Lung (tissue), 12 donors: ENCODE data around the gene ST6GALNAC3. TPM values are rescaled to one million over a fixed set of nuclear protein-coding genes. Genes with fewer than 3 reads are reported as not detected.
A peak's percentile ranks its signal among the peaks of the same experiment; 100 is the strongest.

Experiments used
- ATAC-seq: fragments of 200-7000 bp; cut with Tn5 transposase; one replicate; pipeline ENCODE4 v1.9.1; 2020; ENCODE audit warnings: moderate number of reproducible peaks; ENCODE audit not compliant: insufficient read depth, low FRiP score
- DNase-seq, 3 donors: peaks; one replicate each; pipeline ENCODE4 v3.0.0-alpha.2; 2013 to 2017
- H3K27ac ChIP-seq, 2 donors: one replicate each; pipeline ENCODE4 v1.5.1; 2013; ENCODE audit warnings: mild to moderate bottlenecking in 2 of 2, moderate library complexity in 2 of 2, control low read depth in 1 of 2, inconsistent platforms in 1 of 2, low read depth in 1 of 2, low read length in 1 of 2
- H3K27me3 ChIP-seq, 3 donors: one replicate each; pipeline ENCODE4 v1.5.1; 2013; ENCODE audit warnings: low read length in 2 of 3; ENCODE audit not compliant: control insufficient read depth in 3 of 3, insufficient read depth in 3 of 3
- H3K36me3 ChIP-seq, 4 donors: one replicate each; pipeline ENCODE4 v1.5.1; 2013; ENCODE audit warnings: low read length in 4 of 4, mild to moderate bottlenecking in 1 of 4, moderate library complexity in 1 of 4; ENCODE audit not compliant: control insufficient read depth in 4 of 4, insufficient read depth in 4 of 4
- H3K4me1 ChIP-seq, 5 donors: one replicate each; pipeline ENCODE4 v1.5.1; 2013; ENCODE audit warnings: low read length in 5 of 5, mild to moderate bottlenecking in 2 of 5, moderate library complexity in 1 of 5; ENCODE audit not compliant: control insufficient read depth in 5 of 5, insufficient read depth in 5 of 5
- H3K4me3 ChIP-seq: one replicate; pipeline ENCODE4 v1.5.1; 2013; ENCODE audit warnings: mild to moderate bottlenecking, control low read depth, moderate library complexity
- H3K9ac ChIP-seq, 2 donors: one replicate each; pipeline ENCODE4 v1.5.1; 2013; ENCODE audit warnings: low read length in 2 of 2, control low read depth in 1 of 2; ENCODE audit not compliant: insufficient read depth in 1 of 2
- H3K9me3 ChIP-seq, 4 donors: one replicate each; pipeline ENCODE4 v1.5.1; 2013; ENCODE audit warnings: low read length in 3 of 4, mild to moderate bottlenecking in 1 of 4, moderate library complexity in 1 of 4; ENCODE audit not compliant: control insufficient read depth in 4 of 4, insufficient read depth in 3 of 4
- WGBS, 2 donors: extraction: QIAGEN DNeasy Blood & Tissue Kit; methylation state at CpG; one replicate each; pipeline ENCODE4 v1.1.7; 2013; 5-methylcytosine and 5-hydroxymethylcytosine counted together
- polyA plus RNA-seq, 2 donors: library from polyadenylated mRNA; stranded (reverse); fragments of 200-250 nt; gene quantifications; one replicate each; pipeline ENCODE4 v1.2.1, GENCODE V29; 2013
- total RNA-seq, 2 donors: library from RNA; depleted of rRNA in 1 of 2; stranded (reverse); fragments of >200 nt in 1 of 2; gene quantifications; one replicate each; pipeline ENCODE4 v1.2.1, GENCODE V29; 2014 to 2021
- TF ChIP-seq, protein P1 (sequence below): IDR thresholded peaks from 2 replicates; pipeline ENCODE4 v1.5.1; 2012; ENCODE audit warnings: mild to moderate bottlenecking; ENCODE audit errors: control extremely low read depth, extremely low read depth
- donor health status: control.
- donor health status: control.
- donor health status: Bipolar disorder and iron deficiency.
- donor health status: healthy.
- donor health status: DM: yes; HTN: yes; CAD: no.

ST6GALNAC3 gene
- total and polyA plus RNA-seq, 4 donors: 2.7 to 17.9 (median 12.2) TPM

DNA sequence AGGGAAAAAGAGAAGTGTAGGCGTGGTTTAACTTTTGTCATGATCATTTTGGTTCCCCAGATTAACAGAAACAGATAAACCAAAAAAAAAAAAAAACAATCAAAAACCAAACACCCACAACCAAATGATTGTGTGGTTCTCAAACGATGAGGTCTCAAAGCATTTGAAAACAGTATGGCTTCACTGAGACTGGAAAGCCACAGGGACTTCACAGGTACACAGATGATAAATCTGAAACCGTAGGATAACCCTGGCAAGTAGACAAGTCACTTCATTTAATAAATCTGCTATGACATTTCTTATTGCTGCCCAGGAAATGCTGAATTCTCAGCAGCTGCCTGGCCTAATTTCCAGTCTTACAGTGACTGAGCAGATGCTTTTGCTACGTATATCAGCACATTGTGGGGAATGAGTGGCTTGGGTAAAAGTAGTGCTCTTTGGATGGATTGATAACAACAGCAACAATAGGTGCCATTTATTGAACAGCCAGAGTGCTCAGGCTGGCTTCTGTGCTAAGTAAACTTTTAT, 6.1 kb downstream of the ST6GALNAC3 start:
- TF ChIP-seq, protein P1, sequence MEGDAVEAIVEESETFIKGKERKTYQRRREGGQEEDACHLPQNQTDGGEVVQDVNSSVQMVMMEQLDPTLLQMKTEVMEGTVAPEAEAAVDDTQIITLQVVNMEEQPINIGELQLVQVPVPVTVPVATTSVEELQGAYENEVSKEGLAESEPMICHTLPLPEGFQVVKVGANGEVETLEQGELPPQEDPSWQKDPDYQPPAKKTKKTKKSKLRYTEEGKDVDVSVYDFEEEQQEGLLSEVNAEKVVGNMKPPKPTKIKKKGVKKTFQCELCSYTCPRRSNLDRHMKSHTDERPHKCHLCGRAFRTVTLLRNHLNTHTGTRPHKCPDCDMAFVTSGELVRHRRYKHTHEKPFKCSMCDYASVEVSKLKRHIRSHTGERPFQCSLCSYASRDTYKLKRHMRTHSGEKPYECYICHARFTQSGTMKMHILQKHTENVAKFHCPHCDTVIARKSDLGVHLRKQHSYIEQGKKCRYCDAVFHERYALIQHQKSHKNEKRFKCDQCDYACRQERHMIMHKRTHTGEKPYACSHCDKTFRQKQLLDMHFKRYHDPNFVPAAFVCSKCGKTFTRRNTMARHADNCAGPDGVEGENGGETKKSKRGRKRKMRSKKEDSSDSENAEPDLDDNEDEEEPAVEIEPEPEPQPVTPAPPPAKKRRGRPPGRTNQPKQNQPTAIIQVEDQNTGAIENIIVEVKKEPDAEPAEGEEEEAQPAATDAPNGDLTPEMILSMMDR: no peak
- Histone ChIP-seq H3K4me3 (no peak overlapping the region), H3K36me3 (no peaks in the 10 kb centered on the region), H3K9me3 (no peaks in the 10 kb centered on the region), H3K9ac (no peak overlapping the region), H3K4me1 (peaks cover 0 to 49% (median 32%) of the 10 kb centered on the region in 5 donors), H3K27ac (peak overlapping the region in 1 of 2 donors; percentile 6), H3K27me3 (no peaks in the 10 kb centered on the region)
- WGBS, 2 donors: 54 to 55% methylated on average over 4 of the region's 4 CpGs
- peak; percentile 33 to 76 (median 73) for DNase-seq
- no peak for ATAC-seq

GRCh38 chr1:76082062-76082461, 7.5 kb downstream of the ST6GALNAC3 start:
- H3K9ac ChIP-seq: no peak overlapping the region
- DNase-seq (no peak), ATAC-seq (no peak)
- H3K4me3 ChIP-seq: no peak overlapping the region
- peaks cover 2 to 55% (median 37%) of the 10 kb centered on the region in 5 donors for H3K4me1 ChIP-seq
- no peak overlapping the region for H3K27ac ChIP-seq
- H3K27me3 ChIP-seq: no peaks in the 10 kb centered on the region
- H3K9me3 ChIP-seq: no peaks in the 10 kb centered on the region
- TF ChIP-seq, protein P1: no peak
- 79 to 90% methylated on average over 4 of the region's 4 CpGs for WGBS, 2 donors
- H3K36me3 ChIP-seq: no peaks in the 10 kb centered on the region

GRCh38 chr1:76083189-76083588, 8.6 kb downstream of the ST6GALNAC3 start:
- Histone ChIP-seq H3K9me3 (no peaks in the 10 kb centered on the region), H3K4me1 (peaks cover 2 to 60% (median 41%) of the 10 kb centered on the region in 5 donors), H3K27ac (no peak overlapping the region), H3K36me3 (no peaks in the 10 kb centered on the region), H3K27me3 (no peaks in the 10 kb centered on the region), H3K9ac (no peak overlapping the region), H3K4me3 (no peak overlapping the region)
- 84 to 88% methylated on average over 10 of the region's 10 CpGs for WGBS, 2 donors
- no peak for DNase-seq
- no peak for ATAC-seq
- TF ChIP-seq, protein P1: no peak
